Hepatocyte (in vitro differentiated cells): ENCODE data around the gene YJU2. TPM values are rescaled to one million over a fixed set of nuclear protein-coding genes. Genes with fewer than 3 reads are reported as not detected.
"Not testable (repeated sequence)": the region's sequence is repeated elsewhere in the genome, so short reads cannot be mapped to it uniquely, and the experiment has no call there.

Experiments
- DNase-seq: peaks from one replicate; pipeline ENCODE4 v3.0.0-alpha.2; 2016; ENCODE audit warnings: low spot score
- H2AFZ ChIP-seq: fragments of 200-600 bp; sonication (generic); 2 replicates; pipeline ENCODE4 v1.6.0; 2016; ENCODE audit warnings: antibody characterized with exemption, mild to moderate bottlenecking
- H3K27ac ChIP-seq: fragments of 200-600 bp; sonication (generic); 2 replicates; pipeline ENCODE4 v1.5.1; 2016; ENCODE audit warnings: mild to moderate bottlenecking
- H3K27me3 ChIP-seq: fragments of 200-600 bp; sonication (generic); 2 replicates; pipeline ENCODE4 v1.6.1; 2016
- H3K36me3 ChIP-seq: fragments of 200-600 bp; sonication (generic); replicated peaks from 2 replicates; pipeline ENCODE4 v1.5.1; 2016; ENCODE audit warnings: low read depth; ENCODE audit not compliant: insufficient read depth
- H3K4me1 ChIP-seq: fragments of 200-600 bp; sonication (generic); 2 replicates; pipeline ENCODE4 v1.5.1; 2016; ENCODE audit warnings: mild to moderate bottlenecking, moderate library complexity; ENCODE audit not compliant: insufficient read depth
- H3K4me2 ChIP-seq: fragments of 200-600 bp; sonication (generic); 2 replicates; pipeline ENCODE4 v1.6.0; 2016
- H3K4me3 ChIP-seq: fragments of 200-600 bp; sonication (generic); 2 replicates; pipeline ENCODE4 v1.5.1; 2016; ENCODE audit warnings: mild to moderate bottlenecking
- H3K79me2 ChIP-seq: fragments of 200-600 bp; sonication (generic); 2 replicates; pipeline ENCODE4 v1.6.0; 2017; ENCODE audit warnings: mild to moderate bottlenecking
- H3K9me2 ChIP-seq: fragments of 200-600 bp; sonication (generic); replicated peaks from 2 replicates; pipeline ENCODE4 v1.6.0; 2017; ENCODE audit warnings: mild to moderate bottlenecking; ENCODE audit not compliant: insufficient read depth
- H3K9me3 ChIP-seq: fragments of 200-600 bp; sonication (generic); 2 replicates; pipeline ENCODE4 v1.5.1; 2016; ENCODE audit warnings: low read depth, mild to moderate bottlenecking
- H4K20me1 ChIP-seq: fragments of 200-600 bp; sonication (generic); 2 replicates; pipeline ENCODE4 v1.6.0; 2016; ENCODE audit warnings: mild to moderate bottlenecking; ENCODE audit not compliant: insufficient read depth, poor library complexity, severe bottlenecking
- CTCF ChIP-seq: fragments of 200-600 bp; sonication (generic); IDR thresholded peaks from 2 replicates; pipeline ENCODE4 v1.5.1; 2016; ENCODE audit warnings: antibody characterized with exemption, mild to moderate bottlenecking; ENCODE audit not compliant: poor library complexity
- EZH2 ChIP-seq: fragments of 200-600 bp; sonication (generic); IDR thresholded peaks from 2 replicates; pipeline ENCODE4 v1.6.1; 2016; ENCODE audit warnings: antibody characterized with exemption, mild to moderate bottlenecking, borderline replicate concordance
- EZH2phosphoT487 ChIP-seq: fragments of 200-600 bp; sonication (generic); IDR thresholded peaks from one replicate; pipeline ENCODE4 v1.6.1; 2018; ENCODE audit warnings: antibody characterized with exemption, mild to moderate bottlenecking, low read depth, moderate library complexity; ENCODE audit not compliant: unreplicated experiment, severe bottlenecking
- WGBS: methylation state at CpG from one replicate; pipeline ENCODE4 v1.1.6; 2016; ENCODE audit warnings: low lambda C conversion rate; ENCODE audit errors: missing lambda C conversion rate; 5-methylcytosine and 5-hydroxymethylcytosine counted together
- polyA plus RNA-seq: library from polyadenylated mRNA; unstranded; fragments of >200 nt; fragmentation: Nextera tagmentation; extraction: Ambion mirVana; gene quantifications from 2 replicates; pipeline ENCODE4 v1.2.1, GENCODE V29; 2016
- total RNA-seq: library from RNA; depleted of rRNA; stranded (reverse); fragments of >200 nt; gene quantifications from 2 replicates; pipeline ENCODE4 v1.2.3, GENCODE V29; 2014

YJU2 gene
- total and polyA plus RNA-seq, 2 experiments from 2014 or later = 16.0 to 18.8 TPM

- no peak for TF ChIP-seq EZH2
- TF ChIP-seq EZH2phosphoT487 = no peak
- TF ChIP-seq CTCF = no peak
- Histone ChIP-seq H3K27me3 (no peaks in the 10 kb centered on the region), H3K79me2 (no peaks in the 10 kb centered on the region), H2AFZ (no peak overlapping the region), H4K20me1 (no peaks in the 10 kb centered on the region), H3K4me3 (no peak overlapping the region), H3K27ac (no peak overlapping the region), H3K36me3 (no peaks in the 10 kb centered on the region), H3K9me2 (no peaks in the 10 kb centered on the region), H3K4me1 (no peaks in the 10 kb centered on the region), H3K4me2 (no peak overlapping the region), H3K9me3 (no peaks in the 10 kb centered on the region)
- DNase-seq = no peak
- 96% methylated on average over 51 of the region's 81 CpGs for WGBS
Observed at GRCh38 chr19:4217429-4218264, 29.2 kb upstream of the YJU2 start.

- H3K4me1 ChIP-seq, H3K9me2 ChIP-seq, H4K20me1 ChIP-seq, H3K9me3 ChIP-seq, H3K36me3 ChIP-seq, H2AFZ ChIP-seq, H3K79me2 ChIP-seq, H3K27me3 ChIP-seq, H3K27ac ChIP-seq, H3K4me3 ChIP-seq, H3K4me2 ChIP-seq, DNase-seq: not testable (repeated sequence)
- WGBS = 90% methylated on average over 1 of the region's 1 CpG
Observed at GRCh38 chr19:4218523-4218922, 28.4 kb upstream of the YJU2 start.

GRCh38 chr19:4220188-4220587 lies 26.7 kb upstream of the YJU2 start:
- no peak overlapping the region for H3K4me3 ChIP-seq
- 93% methylated on average over 7 of the region's 7 CpGs for WGBS
- H3K9me2 ChIP-seq = no peaks in the 10 kb centered on the region
- H2AFZ ChIP-seq = no peak overlapping the region
- no peaks in the 10 kb centered on the region for H4K20me1 ChIP-seq
- H3K36me3 ChIP-seq = no peaks in the 10 kb centered on the region
- H3K9me3 ChIP-seq = no peaks in the 10 kb centered on the region
- H3K4me2 ChIP-seq = no peak overlapping the region
- TF ChIP-seq CTCF = no peak
- TF ChIP-seq EZH2phosphoT487 = no peak
- TF ChIP-seq EZH2 = no peak
- DNase-seq = no peak
- H3K79me2 ChIP-seq = no peaks in the 10 kb centered on the region
- no peaks in the 10 kb centered on the region for H3K27me3 ChIP-seq
- no peaks in the 10 kb centered on the region for H3K4me1 ChIP-seq
- no peak overlapping the region for H3K27ac ChIP-seq

GRCh38 chr19:4224470-4224869 lies 22.4 kb upstream of the YJU2 start:
- Histone ChIP-seq H4K20me1 (no peaks in the 10 kb centered on the region), H2AFZ (no peak overlapping the region), H3K4me2 (no peak overlapping the region), H3K9me3 (no peaks in the 10 kb centered on the region), H3K27ac (no peak overlapping the region), H3K27me3 (no peaks in the 10 kb centered on the region), H3K4me1 (peaks cover 9% of the 10 kb centered on the region), H3K4me3 (no peak overlapping the region), H3K9me2 (no peaks in the 10 kb centered on the region), H3K36me3 (no peaks in the 10 kb centered on the region), H3K79me2 (no peaks in the 10 kb centered on the region)
- DNase-seq = no peak
- TF ChIP-seq EZH2phosphoT487 = no peak
- no peak for TF ChIP-seq EZH2
- no peak for TF ChIP-seq CTCF
- WGBS = 70% methylated on average over 15 of the region's 15 CpGs
